ENCODE measurements around the gene LMAN1L.

The LMAN1L gene

GRCh38 chr15:74768771-74769342 is 43.8 kb upstream of the LMAN1L start:
- Histone ChIP-seq H3K9ac (no peak overlapping the region), H3K79me2 (no peaks in the 10 kb centered on the region), H3K36me3 (ENCODE audit: control insufficient read depth, insufficient read depth, low read length) (no peaks in the 10 kb centered on the region), H2AFZ (no peak overlapping the region), H3K4me1 (no peaks in the 10 kb centered on the region), H3K27ac (no peak overlapping the region), H3K9me3 (ENCODE audit: control insufficient read depth, low read length) (no peaks in the 10 kb centered on the region), H3K4me2 (ENCODE audit: low read length) (no peak overlapping the region), H3K27me3 (ENCODE audit: control insufficient read depth, insufficient read depth, low read length) (no peaks in the 10 kb centered on the region), H3K4me3 (ENCODE audit: low read depth, low read length) (no peak overlapping the region)
- peak; percentile 79 for TF ChIP-seq CTCF (IDR thresholded peaks at IDR 0.05)

- no peak overlapping the region for H3K9ac ChIP-seq
- TF ChIP-seq CTCF (IDR thresholded peaks at IDR 0.05), result no peak
- no peaks in the 10 kb centered on the region for H3K9me3 ChIP-seq (ENCODE audit: control insufficient read depth, low read length)
- H3K4me1 ChIP-seq, result no peaks in the 10 kb centered on the region
- no peak overlapping the region for H3K4me2 ChIP-seq (ENCODE audit: low read length)
- no peak overlapping the region for H2AFZ ChIP-seq
- no peak overlapping the region for H3K4me3 ChIP-seq (ENCODE audit: low read depth, low read length)
- H3K79me2 ChIP-seq, result no peaks in the 10 kb centered on the region
- no peaks in the 10 kb centered on the region for H3K36me3 ChIP-seq (ENCODE audit: control insufficient read depth, insufficient read depth, low read length)
- no peaks in the 10 kb centered on the region for H3K27me3 ChIP-seq (ENCODE audit: control insufficient read depth, insufficient read depth, low read length)
- no peak overlapping the region for H3K27ac ChIP-seq
Measured at GRCh38 chr15:74769463-74770025, 43.1 kb upstream of the LMAN1L start.

GRCh38 chr15:74770211-74770903 is 42.3 kb upstream of the LMAN1L start:
- H3K27ac ChIP-seq, result no peak overlapping the region
- no peaks in the 10 kb centered on the region for H3K4me1 ChIP-seq
- H3K79me2 ChIP-seq, result no peaks in the 10 kb centered on the region
- H3K4me3 ChIP-seq (ENCODE audit: low read depth, low read length), result no peak overlapping the region
- no peak overlapping the region for H2AFZ ChIP-seq
- no peaks in the 10 kb centered on the region for H3K9me3 ChIP-seq (ENCODE audit: control insufficient read depth, low read length)
- no peak for TF ChIP-seq CTCF (IDR thresholded peaks at IDR 0.05)
- no peaks in the 10 kb centered on the region for H3K27me3 ChIP-seq (ENCODE audit: control insufficient read depth, insufficient read depth, low read length)
- no peak overlapping the region for H3K4me2 ChIP-seq (ENCODE audit: low read length)
- no peaks in the 10 kb centered on the region for H3K36me3 ChIP-seq (ENCODE audit: control insufficient read depth, insufficient read depth, low read length)
- no peak overlapping the region for H3K9ac ChIP-seq

- H3K4me1 ChIP-seq, result no peaks in the 10 kb centered on the region
- TF ChIP-seq CTCF (IDR thresholded peaks at IDR 0.05), result no peak
Measured at GRCh38 chr15:74773329-74773728, 39.3 kb upstream of the LMAN1L start.

More at GRCh38 chr15:74773329-74773728, 39.3 kb upstream of the LMAN1L start:
- no peak overlapping the region for H3K4me3 ChIP-seq (ENCODE audit: low read depth, low read length)
- no peak overlapping the region for H2AFZ ChIP-seq
- H3K9me3 ChIP-seq (ENCODE audit: control insufficient read depth, low read length), result no peaks in the 10 kb centered on the region
- H3K79me2 ChIP-seq, result no peaks in the 10 kb centered on the region
- no peak overlapping the region for H3K9ac ChIP-seq
- no peaks in the 10 kb centered on the region for H3K36me3 ChIP-seq (ENCODE audit: control insufficient read depth, insufficient read depth, low read length)
- H3K27me3 ChIP-seq (ENCODE audit: control insufficient read depth, insufficient read depth, low read length), result no peaks in the 10 kb centered on the region
- no peak overlapping the region for H3K4me2 ChIP-seq (ENCODE audit: low read length)
- no peak overlapping the region for H3K27ac ChIP-seq
